ENCODE data around the gene AGMAT. TPM values are rescaled to one million over a fixed set of nuclear protein-coding genes. Genes with fewer than 3 reads are reported as not detected.

AGMAT gene
- polyA plus RNA-seq, 1 donor: 51.9 TPM

- WGBS (ENCODE audit: insufficient coverage, low lambda C conversion rate): no CpG with 5 or more reads among the region's 6 CpGs
- Histone ChIP-seq H3K27me3 (ENCODE audit: control insufficient read depth, insufficient read depth, low read length) (no peaks in the 10 kb centered on the region), H3K9me3 (ENCODE audit: control insufficient read depth, low read depth, low read length) (no peaks in the 10 kb centered on the region), H3K36me3 (ENCODE audit: control insufficient read depth, insufficient read depth, low read length) (peaks cover 11% of the 10 kb centered on the region), H3K4me3 (ENCODE audit: low read length) (no peak overlapping the region), H3K27ac (ENCODE audit: low read length) (no peak overlapping the region), H3K4me1 (ENCODE audit: control insufficient read depth, insufficient read depth, low read length) (peaks cover 45% of the 10 kb centered on the region)
- no peak for DNase-seq
Measured at GRCh38 chr1:15623435-15623834, 38.6 kb upstream of the AGMAT start.

DNA sequence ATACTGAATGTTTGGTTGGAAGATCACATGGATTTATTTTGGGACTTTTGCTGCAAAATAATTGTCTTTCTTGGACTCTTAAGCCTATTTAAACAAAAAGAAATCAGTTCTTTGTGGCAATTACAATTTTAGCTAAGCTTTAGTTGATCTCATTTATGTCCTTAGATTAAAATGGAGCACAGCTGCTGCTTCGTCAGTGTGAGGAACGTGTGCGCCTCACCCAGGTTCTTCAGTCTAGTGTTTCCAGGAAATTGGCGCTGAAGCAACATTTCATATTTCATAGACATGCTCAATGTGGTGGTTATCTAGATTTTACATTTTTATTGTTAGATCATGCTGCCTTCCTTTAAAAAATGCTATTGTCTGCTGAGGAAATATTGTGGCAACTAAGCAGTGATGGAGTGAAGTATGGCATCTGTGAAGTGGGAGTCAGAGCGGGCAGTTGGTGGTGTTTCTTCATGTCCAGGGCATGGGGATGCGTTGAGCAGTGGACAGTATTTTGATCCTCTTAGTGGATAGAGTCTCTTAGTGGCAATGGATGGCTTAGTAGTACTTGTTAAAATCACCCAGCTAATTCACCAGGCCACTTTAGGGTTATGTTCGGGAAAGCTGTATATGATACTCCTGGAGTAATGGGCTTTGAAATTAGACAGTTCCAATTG lies 38.0 kb upstream of the AGMAT start:
- Histone ChIP-seq H3K27ac (ENCODE audit: low read length) (no peak overlapping the region), H3K4me1 (ENCODE audit: control insufficient read depth, insufficient read depth, low read length) (peaks cover 45% of the 10 kb centered on the region), H3K27me3 (ENCODE audit: control insufficient read depth, insufficient read depth, low read length) (no peaks in the 10 kb centered on the region), H3K36me3 (ENCODE audit: control insufficient read depth, insufficient read depth, low read length) (peaks cover 11% of the 10 kb centered on the region), H3K4me3 (ENCODE audit: low read length) (no peak overlapping the region), H3K9me3 (ENCODE audit: control insufficient read depth, low read depth, low read length) (no peaks in the 10 kb centered on the region)
- WGBS (ENCODE audit: insufficient coverage, low lambda C conversion rate): no CpG with 5 or more reads among the region's 7 CpGs
- DNase-seq: no peak

DNA sequence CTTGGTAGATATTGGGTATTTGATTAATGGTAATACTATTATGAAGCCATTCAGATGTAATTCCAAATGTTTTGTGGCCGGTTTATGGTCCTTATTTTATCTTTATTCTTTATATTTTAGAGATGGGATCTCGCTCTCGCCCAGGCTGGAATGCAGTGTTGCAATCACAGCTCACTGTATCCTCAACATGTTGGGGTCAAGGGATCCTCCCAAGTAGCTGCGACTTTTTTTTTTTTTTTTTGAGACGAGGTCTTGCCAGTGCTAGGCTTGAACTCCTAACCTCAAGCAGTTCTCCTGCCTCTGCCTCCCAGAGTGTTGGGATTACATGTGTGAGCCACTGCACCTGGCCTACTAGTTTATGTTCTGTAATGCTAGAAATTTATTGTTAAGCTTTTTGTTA lies 37.1 kb upstream of the AGMAT start:
- H3K9me3 ChIP-seq (ENCODE audit: control insufficient read depth, low read depth, low read length): no peaks in the 10 kb centered on the region
- no peak overlapping the region for H3K4me3 ChIP-seq (ENCODE audit: low read length)
- peaks cover 45% of the 10 kb centered on the region for H3K4me1 ChIP-seq (ENCODE audit: control insufficient read depth, insufficient read depth, low read length)
- no peaks in the 10 kb centered on the region for H3K27me3 ChIP-seq (ENCODE audit: control insufficient read depth, insufficient read depth, low read length)
- H3K27ac ChIP-seq (ENCODE audit: low read length): no peak overlapping the region
- peak in 1 of 2 donors; percentile 9 for DNase-seq
- H3K36me3 ChIP-seq (ENCODE audit: control insufficient read depth, insufficient read depth, low read length): peaks cover 10% of the 10 kb centered on the region
- WGBS (ENCODE audit: insufficient coverage, low lambda C conversion rate): no CpG with 5 or more reads among the region's 5 CpGs

GRCh38 chr1:15620902-15621682 lies 36.2 kb upstream of the AGMAT start:
- Histone ChIP-seq H3K4me3 (ENCODE audit: low read length) (no peak overlapping the region), H3K27me3 (ENCODE audit: control insufficient read depth, insufficient read depth, low read length) (no peaks in the 10 kb centered on the region), H3K36me3 (ENCODE audit: control insufficient read depth, insufficient read depth, low read length) (peaks cover 3% of the 10 kb centered on the region), H3K9me3 (ENCODE audit: control insufficient read depth, low read depth, low read length) (no peaks in the 10 kb centered on the region), H3K4me1 (ENCODE audit: control insufficient read depth, insufficient read depth, low read length) (peaks cover 51% of the 10 kb centered on the region), H3K27ac (ENCODE audit: low read length) (no peak overlapping the region)
- no CpG with 5 or more reads among the region's 7 CpGs for WGBS (ENCODE audit: insufficient coverage, low lambda C conversion rate)
- no peak for DNase-seq

GRCh38 chr1:15620155-15620545 lies 35.3 kb upstream of the AGMAT start:
- Histone ChIP-seq H3K27ac (ENCODE audit: low read length) (peak overlapping the region; percentile 99), H3K9me3 (ENCODE audit: control insufficient read depth, low read depth, low read length) (no peaks in the 10 kb centered on the region), H3K27me3 (ENCODE audit: control insufficient read depth, insufficient read depth, low read length) (no peaks in the 10 kb centered on the region), H3K4me1 (ENCODE audit: control insufficient read depth, insufficient read depth, low read length) (peaks cover 45% of the 10 kb centered on the region), H3K4me3 (ENCODE audit: low read length) (no peak overlapping the region), H3K36me3 (ENCODE audit: control insufficient read depth, insufficient read depth, low read length) (peaks cover 3% of the 10 kb centered on the region)
- peak in 1 of 2 donors; percentile 34 for DNase-seq
- WGBS (ENCODE audit: insufficient coverage, low lambda C conversion rate): no CpG with 5 or more reads among the region's 1 CpG

GRCh38 chr1:15618655-15619525 lies 34.0 kb upstream of the AGMAT start:
- H3K27me3 ChIP-seq (ENCODE audit: control insufficient read depth, insufficient read depth, low read length): no peaks in the 10 kb centered on the region
- peaks cover 36% of the 10 kb centered on the region for H3K4me1 ChIP-seq (ENCODE audit: control insufficient read depth, insufficient read depth, low read length)
- H3K9me3 ChIP-seq (ENCODE audit: control insufficient read depth, low read depth, low read length): no peaks in the 10 kb centered on the region
- H3K36me3 ChIP-seq (ENCODE audit: control insufficient read depth, insufficient read depth, low read length): peaks cover 3% of the 10 kb centered on the region
- H3K27ac ChIP-seq (ENCODE audit: low read length): peak overlapping the region; percentile 99
- peak; percentile 84 to 91 for DNase-seq
- WGBS (ENCODE audit: insufficient coverage, low lambda C conversion rate): 14% methylated on average over 6 of the region's 26 CpGs
- H3K4me3 ChIP-seq (ENCODE audit: low read length): peak overlapping the region; percentile 98

DNA sequence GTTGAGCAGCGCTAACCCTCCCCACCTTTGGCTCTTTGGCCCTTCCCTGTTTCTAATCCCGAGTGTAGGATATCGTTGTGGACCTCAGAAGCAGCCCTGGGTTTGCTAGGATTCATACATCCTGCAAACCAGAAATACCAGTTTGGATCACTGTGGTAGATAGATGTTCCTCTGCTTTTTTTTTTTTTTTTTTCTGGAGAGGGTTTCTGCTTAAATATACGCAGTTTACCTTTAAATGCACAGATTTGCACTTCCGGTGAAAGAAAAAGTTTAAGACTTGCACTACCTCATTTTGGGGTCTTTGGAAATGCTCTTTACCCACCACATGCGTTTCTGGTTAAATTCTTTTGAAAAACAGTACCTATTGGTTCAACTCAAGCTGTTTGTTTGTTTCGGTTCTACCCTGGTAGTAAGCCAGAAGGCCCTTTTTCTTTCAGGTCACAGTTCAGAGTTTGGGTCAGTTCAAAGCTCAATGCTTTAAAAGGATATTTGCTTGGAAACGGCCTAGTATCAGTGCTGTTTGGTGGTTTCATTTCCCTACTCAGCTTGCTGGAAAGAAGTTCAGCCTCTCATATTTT lies 33.3 kb upstream of the AGMAT start:
- Histone ChIP-seq H3K9me3 (ENCODE audit: control insufficient read depth, low read depth, low read length) (no peaks in the 10 kb centered on the region), H3K4me1 (ENCODE audit: control insufficient read depth, insufficient read depth, low read length) (peaks cover 36% of the 10 kb centered on the region)
- DNase-seq: peak; percentile 60 to 69

GRCh38 chr1:15617173-15618076 lies 32.6 kb upstream of the AGMAT start, which contains the start of gene DDI2:
Gene DDI2, plus strand, starts transcription at chr1:15617458. Its CDS starts 213 bp downstream, at chr1:15617671.
- H3K36me3 ChIP-seq (ENCODE audit: control insufficient read depth, insufficient read depth, low read length): peaks cover 3% of the 10 kb centered on the region
- H3K4me3 ChIP-seq (ENCODE audit: low read length): peak within 1 kb of the TSS; percentile 98
- peak within 1 kb of the TSS; percentile 99 for H3K27ac ChIP-seq (ENCODE audit: low read length)
- H3K27me3 ChIP-seq (ENCODE audit: control insufficient read depth, insufficient read depth, low read length): no peaks in the 10 kb centered on the region
- H3K9me3 ChIP-seq (ENCODE audit: control insufficient read depth, low read depth, low read length): no peaks in the 10 kb centered on the region
- WGBS (ENCODE audit: insufficient coverage, low lambda C conversion rate): 0% methylated on average over 2 of the region's 86 CpGs
- peak; percentile 98 to 99 for DNase-seq
- H3K4me1 ChIP-seq (ENCODE audit: control insufficient read depth, insufficient read depth, low read length): peaks cover 33% of the 10 kb centered on the region

More for the DNA sequence above, 33.3 kb upstream of the AGMAT start:
- WGBS (ENCODE audit: insufficient coverage, low lambda C conversion rate): 0% methylated on average over 2 of the region's 8 CpGs
- Histone ChIP-seq H3K36me3 (ENCODE audit: control insufficient read depth, insufficient read depth, low read length) (peaks cover 3% of the 10 kb centered on the region), H3K27ac (ENCODE audit: low read length) (peak overlapping the region; percentile 99), H3K27me3 (ENCODE audit: control insufficient read depth, insufficient read depth, low read length) (no peaks in the 10 kb centered on the region), H3K4me3 (ENCODE audit: low read length) (peak overlapping the region; percentile 98)

DNA sequence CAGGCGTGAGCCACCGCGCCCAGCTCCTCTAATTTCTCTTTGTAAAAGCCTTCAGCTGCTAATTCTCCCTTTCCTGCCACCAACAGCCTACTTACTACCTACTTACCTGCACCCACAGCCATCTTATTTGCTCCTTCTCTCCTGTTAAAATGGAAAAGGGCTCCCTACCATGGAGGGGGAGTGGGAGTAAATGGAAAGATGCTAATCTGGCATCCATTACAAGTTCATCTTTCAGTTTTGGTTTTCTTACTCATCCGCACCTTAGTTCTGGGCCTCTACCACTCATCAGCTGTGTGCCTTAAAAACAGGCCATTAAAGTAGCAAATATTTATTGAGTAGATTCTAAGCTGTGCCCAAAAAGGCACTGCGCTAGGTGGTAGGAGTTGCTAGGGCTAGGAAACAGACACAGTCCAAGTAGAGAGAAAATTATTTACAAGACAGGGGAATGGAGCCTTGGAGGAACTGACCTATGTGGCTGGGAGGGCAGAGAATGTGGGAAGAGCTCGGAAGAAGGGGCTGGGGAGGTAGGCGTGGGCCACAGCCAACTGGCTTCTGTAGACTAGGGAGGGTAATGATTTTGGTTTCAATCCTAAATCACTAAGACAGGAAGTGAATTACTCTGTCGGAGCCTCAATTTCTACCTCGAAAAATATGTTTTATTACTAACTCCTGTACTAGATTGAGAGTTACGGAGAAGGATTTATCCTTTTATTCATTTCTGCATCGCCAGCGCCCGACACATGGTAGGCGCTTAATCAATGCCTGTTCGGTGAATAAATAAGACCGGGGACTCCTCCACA lies 31.7 kb upstream of the AGMAT start:
- H3K4me3 ChIP-seq (ENCODE audit: low read length): peak overlapping the region; percentile 48
- H3K27ac ChIP-seq (ENCODE audit: low read length): peak overlapping the region; percentile 84
- H3K36me3 ChIP-seq (ENCODE audit: control insufficient read depth, insufficient read depth, low read length): peaks cover 3% of the 10 kb centered on the region
- H3K9me3 ChIP-seq (ENCODE audit: control insufficient read depth, low read depth, low read length): no peaks in the 10 kb centered on the region
- 0% methylated on average over 2 of the region's 16 CpGs for WGBS (ENCODE audit: insufficient coverage, low lambda C conversion rate)
- H3K4me1 ChIP-seq (ENCODE audit: control insufficient read depth, insufficient read depth, low read length): peaks cover 26% of the 10 kb centered on the region
- no peak for DNase-seq
- no peaks in the 10 kb centered on the region for H3K27me3 ChIP-seq (ENCODE audit: control insufficient read depth, insufficient read depth, low read length)

Data from large intestine (tissue), 3 donors.